ENCODE results near the gene TTLL9.

The TTLL9 gene

DNA sequence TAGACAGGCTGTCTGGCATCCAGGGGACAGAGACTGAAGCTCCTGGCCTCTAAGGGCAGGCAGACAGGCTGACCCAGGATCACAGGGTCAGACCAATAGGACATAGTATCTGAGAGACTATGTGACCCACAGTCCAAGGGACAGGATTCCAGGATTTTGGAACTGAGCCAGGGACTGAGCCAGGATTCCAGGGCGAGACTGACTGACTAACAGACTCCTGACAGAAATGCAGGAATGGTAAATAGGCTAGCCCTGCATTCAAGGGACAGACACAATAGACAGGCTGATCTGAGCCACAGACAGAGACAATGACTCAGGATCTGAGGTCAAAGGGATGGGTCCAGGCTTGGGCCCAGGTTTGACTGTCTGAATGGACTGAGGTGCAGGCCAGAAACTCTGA lies 117.3 kb downstream of the TTLL9 start:
- H3K9ac ChIP-seq = no peak overlapping the region
- no peak overlapping the region for H3K27ac ChIP-seq
- TF ChIP-seq, protein P1, sequence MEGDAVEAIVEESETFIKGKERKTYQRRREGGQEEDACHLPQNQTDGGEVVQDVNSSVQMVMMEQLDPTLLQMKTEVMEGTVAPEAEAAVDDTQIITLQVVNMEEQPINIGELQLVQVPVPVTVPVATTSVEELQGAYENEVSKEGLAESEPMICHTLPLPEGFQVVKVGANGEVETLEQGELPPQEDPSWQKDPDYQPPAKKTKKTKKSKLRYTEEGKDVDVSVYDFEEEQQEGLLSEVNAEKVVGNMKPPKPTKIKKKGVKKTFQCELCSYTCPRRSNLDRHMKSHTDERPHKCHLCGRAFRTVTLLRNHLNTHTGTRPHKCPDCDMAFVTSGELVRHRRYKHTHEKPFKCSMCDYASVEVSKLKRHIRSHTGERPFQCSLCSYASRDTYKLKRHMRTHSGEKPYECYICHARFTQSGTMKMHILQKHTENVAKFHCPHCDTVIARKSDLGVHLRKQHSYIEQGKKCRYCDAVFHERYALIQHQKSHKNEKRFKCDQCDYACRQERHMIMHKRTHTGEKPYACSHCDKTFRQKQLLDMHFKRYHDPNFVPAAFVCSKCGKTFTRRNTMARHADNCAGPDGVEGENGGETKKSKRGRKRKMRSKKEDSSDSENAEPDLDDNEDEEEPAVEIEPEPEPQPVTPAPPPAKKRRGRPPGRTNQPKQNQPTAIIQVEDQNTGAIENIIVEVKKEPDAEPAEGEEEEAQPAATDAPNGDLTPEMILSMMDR (conservative IDR thresholded peaks at IDR 0.05; ENCODE audit: low read depth, low read length) = no peak
- H3K4me2 ChIP-seq = no peak overlapping the region
- H3K4me1 ChIP-seq (ENCODE audit: low read depth, poor library complexity, severe bottlenecking) = no peaks in the 10 kb centered on the region
- no peak overlapping the region for H2AFZ ChIP-seq (ENCODE audit: low read depth)
- H3K36me3 ChIP-seq (ENCODE audit: insufficient read depth) = no peaks in the 10 kb centered on the region
- H3K79me2 ChIP-seq (ENCODE audit: insufficient read depth, low read depth) = no peaks in the 10 kb centered on the region
- peaks cover 30% of the 10 kb centered on the region; the same call in 1 of the 2 replicates for H3K27me3 ChIP-seq (ENCODE audit: insufficient read depth, low read depth)
- no peak overlapping the region for H3K4me3 ChIP-seq (IDR thresholded peaks at IDR 0.05; ENCODE audit: insufficient read depth, low read depth, low read length)
- H4K20me1 ChIP-seq (ENCODE audit: insufficient read depth) = no peaks in the 10 kb centered on the region

DNA sequence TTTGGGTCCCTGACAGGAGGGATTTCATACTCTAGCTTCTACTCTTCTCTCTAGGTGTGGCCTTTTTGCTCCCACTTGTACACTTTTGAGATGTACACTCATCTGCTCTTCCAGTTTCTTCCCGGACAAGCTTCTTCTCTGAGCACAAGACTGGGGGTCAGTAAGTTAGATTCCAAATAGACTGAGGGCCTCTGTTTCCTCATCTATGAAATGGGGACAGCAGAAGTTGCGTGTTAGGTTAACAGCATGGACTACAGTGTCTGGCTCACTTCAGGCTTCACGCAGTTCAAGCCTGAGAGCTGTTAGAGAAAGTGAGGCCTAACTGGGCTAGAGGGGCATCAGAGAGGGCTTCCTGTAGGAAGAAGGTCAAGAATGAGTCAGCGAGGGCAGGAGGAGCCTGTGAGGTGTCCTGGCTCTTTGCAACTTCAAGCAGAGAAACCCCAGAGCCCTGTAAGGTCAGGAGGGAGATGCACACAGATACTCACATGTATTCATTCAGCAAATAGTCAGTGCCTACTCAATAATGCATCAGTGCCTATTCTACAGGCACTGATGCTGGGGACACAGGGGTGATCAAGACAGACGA lies 118.1 kb downstream of the TTLL9 start:
- Histone ChIP-seq H3K4me1 (ENCODE audit: low read depth, poor library complexity, severe bottlenecking) (no peaks in the 10 kb centered on the region), H3K79me2 (ENCODE audit: insufficient read depth, low read depth) (no peaks in the 10 kb centered on the region), H3K27me3 (ENCODE audit: insufficient read depth, low read depth) (peaks cover 30% of the 10 kb centered on the region; the same call in 1 of the 2 replicates), H3K4me2 (no peak overlapping the region), H3K4me3 (IDR thresholded peaks at IDR 0.05; ENCODE audit: insufficient read depth, low read depth, low read length) (no peak overlapping the region), H2AFZ (ENCODE audit: low read depth) (no peak overlapping the region), H4K20me1 (ENCODE audit: insufficient read depth) (no peaks in the 10 kb centered on the region), H3K27ac (no peak overlapping the region), H3K9ac (no peak overlapping the region), H3K36me3 (ENCODE audit: insufficient read depth) (no peaks in the 10 kb centered on the region)
- TF ChIP-seq, protein P1 (conservative IDR thresholded peaks at IDR 0.05; ENCODE audit: low read depth, low read length) = no peak

DNA sequence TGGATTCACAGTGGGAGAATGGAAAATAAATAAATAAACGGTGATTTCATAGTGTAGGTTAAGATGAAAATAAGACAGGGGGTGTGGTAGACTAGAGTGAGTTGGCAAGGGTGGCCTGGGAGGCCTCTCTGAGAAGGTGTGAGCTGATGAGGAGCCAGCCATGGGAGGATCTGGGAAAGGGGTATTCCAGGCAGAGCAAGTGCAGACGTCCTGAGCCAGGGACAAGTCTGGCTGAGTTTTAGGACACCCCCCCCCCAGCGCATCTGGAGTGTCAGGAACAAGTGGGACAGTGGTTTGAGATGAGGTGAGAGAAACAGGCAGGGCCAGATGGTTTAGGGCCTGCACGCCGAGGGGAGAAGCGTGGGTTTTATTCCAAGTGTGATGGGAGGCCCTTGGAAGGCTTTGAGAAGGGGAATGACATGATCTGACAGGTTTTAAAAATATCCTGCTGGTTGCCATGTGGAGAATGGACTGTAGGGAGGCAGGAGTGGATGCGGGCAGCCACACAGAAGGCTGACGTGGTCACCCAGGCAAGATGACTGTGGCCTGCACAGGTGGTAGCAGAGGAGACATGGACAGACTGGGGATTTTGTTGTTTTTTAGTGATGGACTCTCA lies 118.7 kb downstream of the TTLL9 start:
- no peak overlapping the region for H3K27ac ChIP-seq
- H3K4me1 ChIP-seq (ENCODE audit: low read depth, poor library complexity, severe bottlenecking) = no peaks in the 10 kb centered on the region
- H2AFZ ChIP-seq (ENCODE audit: low read depth) = no peak overlapping the region
- H3K4me2 ChIP-seq = no peak overlapping the region
- no peaks in the 10 kb centered on the region for H3K79me2 ChIP-seq (ENCODE audit: insufficient read depth, low read depth)
- H4K20me1 ChIP-seq (ENCODE audit: insufficient read depth) = no peaks in the 10 kb centered on the region
- H3K4me3 ChIP-seq (IDR thresholded peaks at IDR 0.05; ENCODE audit: insufficient read depth, low read depth, low read length) = no peak overlapping the region
- H3K27me3 ChIP-seq (ENCODE audit: insufficient read depth, low read depth) = peaks cover 28% of the 10 kb centered on the region; the same call in 1 of the 2 replicates
- H3K36me3 ChIP-seq (ENCODE audit: insufficient read depth) = no peaks in the 10 kb centered on the region
- TF ChIP-seq, protein P1 (conservative IDR thresholded peaks at IDR 0.05; ENCODE audit: low read depth, low read length) = no peak
- no peak overlapping the region for H3K9ac ChIP-seq

DNA sequence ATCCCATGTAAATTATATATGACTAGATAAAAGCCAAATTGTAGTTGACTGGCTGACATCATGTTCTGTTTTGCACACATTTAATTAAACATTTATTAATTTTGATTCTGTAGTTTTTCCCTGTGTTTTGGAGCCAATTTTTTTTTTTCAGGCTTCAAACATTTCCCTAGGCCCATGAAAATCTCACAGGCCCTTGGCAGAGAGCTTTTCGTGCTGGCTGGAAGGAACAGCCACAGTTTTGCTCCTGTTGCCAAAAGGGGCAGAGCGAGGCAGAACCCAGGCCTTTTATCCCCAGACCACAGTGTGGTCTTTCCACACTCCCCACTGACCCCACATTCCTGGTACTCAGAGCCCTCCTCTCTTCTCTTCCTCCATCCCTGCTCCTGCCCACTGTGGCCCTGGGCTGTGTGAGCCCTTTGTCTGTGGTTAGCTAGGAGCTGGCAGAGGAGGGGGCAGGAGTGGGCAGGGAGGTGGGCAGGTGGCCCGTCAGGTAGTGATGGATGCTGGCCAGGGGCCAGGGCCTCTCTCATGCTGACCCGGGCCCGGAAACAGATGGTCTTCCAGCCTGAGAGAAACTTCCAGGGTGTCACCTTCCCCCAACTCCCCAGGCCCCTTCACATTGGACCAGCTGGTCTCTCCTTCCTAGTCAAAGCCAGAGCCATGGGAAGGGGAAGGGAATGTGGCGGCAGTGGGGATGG lies 120.4 kb downstream of the TTLL9 start:
- Histone ChIP-seq H3K79me2 (ENCODE audit: insufficient read depth, low read depth) (no peaks in the 10 kb centered on the region), H2AFZ (ENCODE audit: low read depth) (no peak overlapping the region), H3K9ac (no peak overlapping the region), H3K4me3 (IDR thresholded peaks at IDR 0.05; ENCODE audit: insufficient read depth, low read depth, low read length) (no peak overlapping the region), H3K27me3 (ENCODE audit: insufficient read depth, low read depth) (peaks cover 24% of the 10 kb centered on the region; the same call in 1 of the 2 replicates), H3K4me2 (no peak overlapping the region), H3K36me3 (ENCODE audit: insufficient read depth) (no peaks in the 10 kb centered on the region), H3K27ac (no peak overlapping the region), H3K4me1 (ENCODE audit: low read depth, poor library complexity, severe bottlenecking) (no peaks in the 10 kb centered on the region), H4K20me1 (ENCODE audit: insufficient read depth) (no peaks in the 10 kb centered on the region)
- TF ChIP-seq, protein P1 (conservative IDR thresholded peaks at IDR 0.05; ENCODE audit: low read depth, low read length) = no peak

All from KMS-11 (cell line).